Renal cortical epithelial cell (primary cell): ENCODE data around the gene ZMYND11. TPM values are rescaled to one million over a fixed set of nuclear protein-coding genes. Genes with fewer than 3 reads are reported as not detected.
"Not testable (repeated sequence)": the region's sequence is repeated elsewhere in the genome, so short reads cannot be mapped to it uniquely, and the experiment has no call there.

Experiments used
- DNase-seq: peaks from one replicate; pipeline ENCODE4 v3.0.0-alpha.2; 2011; ENCODE audit warnings: low read depth
- total RNA-seq: library from RNA; depleted of rRNA; stranded (reverse); fragments of >200 nt; gene quantifications from 2 replicates; pipeline ENCODE4 v1.2.3, GENCODE V29; 2014

Gene ZMYND11
- total RNA-seq, 1 donor from 2014 or later, result 83.4 TPM

GRCh38 chr10:132946-133898, 2.0 kb upstream of the ZMYND11 start:
- peak; percentile 87 for DNase-seq

- DNase-seq, result no peak
Measured at GRCh38 chr10:134247-135131, 766 bp upstream of the ZMYND11 start.

GRCh38 chr10:135601-136464, 578 bp downstream of the ZMYND11 start:
- DNase-seq, result no peak

GRCh38 chr10:136465-136762, 1.2 kb downstream of the ZMYND11 start:
- DNase-seq, result no peak

- DNase-seq, result no peak
Measured at GRCh38 chr10:137031-137430, 1.8 kb downstream of the ZMYND11 start.

GRCh38 chr10:137606-138005, 2.4 kb downstream of the ZMYND11 start:
- no peak for DNase-seq

- DNase-seq, result peak; percentile 14
Measured at GRCh38 chr10:142371-142770, 7.1 kb downstream of the ZMYND11 start.

- no peak for DNase-seq
Measured at GRCh38 chr10:152915-153314, 17.7 kb downstream of the ZMYND11 start.

- no peak for DNase-seq
Measured at GRCh38 chr10:154348-154747, 19.1 kb downstream of the ZMYND11 start.

GRCh38 chr10:167383-167782, 32.1 kb downstream of the ZMYND11 start:
- DNase-seq, result no peak

GRCh38 chr10:173741-174140, 38.5 kb downstream of the ZMYND11 start:
- no peak for DNase-seq

- no peak for DNase-seq
Measured at GRCh38 chr10:176677-177076, 41.4 kb downstream of the ZMYND11 start.

GRCh38 chr10:178208-178607, 43.0 kb downstream of the ZMYND11 start:
- peak; percentile 70 for DNase-seq

GRCh38 chr10:178723-179122, 43.5 kb downstream of the ZMYND11 start:
- DNase-seq, result no peak

GRCh38 chr10:182441-183201, 47.4 kb downstream of the ZMYND11 start:
- DNase-seq, result peak; percentile 3

- no peak for DNase-seq
Measured at GRCh38 chr10:184174-184573, 48.9 kb downstream of the ZMYND11 start.

GRCh38 chr10:184911-185310, 49.7 kb downstream of the ZMYND11 start:
- peak; percentile 80 for DNase-seq

GRCh38 chr10:185571-185970, 50.3 kb downstream of the ZMYND11 start:
- DNase-seq, result not testable (repeated sequence)

- no peak for DNase-seq
Measured at GRCh38 chr10:186911-187310, 51.7 kb downstream of the ZMYND11 start.

GRCh38 chr10:188546-188945, 53.3 kb downstream of the ZMYND11 start:
- no peak for DNase-seq

GRCh38 chr10:190216-190615, 55.0 kb downstream of the ZMYND11 start:
- DNase-seq, result no peak
